ENCODE data around the gene FAM120A.

FAM120A gene

GRCh38 chr9:93597871-93598646 lies 146.6 kb downstream of the FAM120A start:
- DNase-seq = no peak

DNA sequence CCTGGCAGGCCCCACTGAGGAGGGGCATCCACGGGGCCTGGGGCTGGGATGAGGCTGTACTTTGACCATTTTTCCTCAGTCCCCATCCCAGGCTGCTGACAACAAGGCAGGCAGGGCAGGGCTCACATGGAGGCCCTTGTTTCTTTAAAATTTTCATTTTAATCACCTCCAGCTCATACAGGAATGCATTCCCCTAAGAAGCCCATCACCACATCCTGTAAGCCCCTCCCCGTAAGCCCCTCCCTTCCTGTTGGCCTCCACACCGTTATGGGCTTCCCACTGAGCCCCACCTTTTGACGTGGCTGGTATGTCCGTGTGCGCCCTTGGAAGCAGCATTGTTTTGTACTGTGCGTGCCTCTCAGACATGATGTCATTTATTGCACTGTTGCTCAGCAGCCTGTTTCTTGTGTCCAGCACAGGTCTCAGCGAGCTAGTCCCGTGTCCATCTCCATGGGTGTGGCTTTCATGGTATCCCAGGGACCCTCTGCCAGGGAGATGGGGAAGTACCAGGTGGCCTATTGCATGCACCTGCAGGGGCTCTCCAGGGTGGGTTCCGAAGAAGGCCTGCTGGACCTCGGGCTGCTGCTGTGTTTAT lies 147.3 kb downstream of the FAM120A start:
- DNase-seq = no peak

GRCh38 chr9:93599571-93600403 lies 148.3 kb downstream of the FAM120A start:
- DNase-seq = no peak

- no peak for DNase-seq
These were observed 149.0 kb downstream of the FAM120A start for GRCh38 chr9:93600504-93600903.

DNA sequence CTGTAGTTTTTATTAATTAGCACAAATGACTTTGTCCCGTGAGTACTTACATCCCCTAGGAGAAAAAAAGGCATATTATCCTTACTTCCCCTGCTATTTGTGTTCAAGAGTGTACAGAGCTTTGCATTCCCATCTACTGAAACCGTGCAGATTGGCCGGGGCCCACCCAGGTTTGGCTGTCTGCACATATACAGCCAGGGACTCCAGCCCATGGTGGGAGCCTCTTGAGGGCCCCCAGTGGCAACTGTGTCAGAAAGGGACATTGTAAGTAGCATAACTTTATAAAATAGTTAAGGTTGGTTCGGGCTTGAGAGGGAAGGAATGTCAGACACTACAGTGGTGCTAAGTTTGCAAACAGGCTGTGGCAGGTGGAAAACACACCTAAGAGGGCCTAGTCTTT lies 149.6 kb downstream of the FAM120A start:
- DNase-seq = no peak

DNA sequence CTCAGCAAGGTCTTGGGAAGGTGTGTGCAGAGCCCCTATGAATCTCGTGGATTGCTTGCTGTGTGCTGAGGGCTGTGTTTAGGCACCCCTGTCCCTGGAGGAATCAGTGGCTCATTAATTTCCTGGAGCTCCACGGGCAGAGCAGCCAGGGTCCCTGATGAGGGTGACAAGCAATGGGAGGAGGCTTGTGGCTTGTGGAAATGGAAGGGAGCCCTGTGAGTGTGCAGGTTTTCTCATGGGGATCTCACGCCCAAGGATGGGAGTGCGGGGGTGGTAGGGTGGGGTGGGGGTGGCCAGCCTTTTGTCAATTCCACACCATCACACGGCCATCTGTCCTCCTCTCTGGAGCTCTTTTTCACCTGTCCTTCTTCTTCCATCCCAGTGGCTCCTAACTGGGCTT lies 150.2 kb downstream of the FAM120A start:
- no peak for DNase-seq

- no peak for DNase-seq
These were observed 151.5 kb downstream of the FAM120A start for GRCh38 chr9:93603011-93603410.

DNA sequence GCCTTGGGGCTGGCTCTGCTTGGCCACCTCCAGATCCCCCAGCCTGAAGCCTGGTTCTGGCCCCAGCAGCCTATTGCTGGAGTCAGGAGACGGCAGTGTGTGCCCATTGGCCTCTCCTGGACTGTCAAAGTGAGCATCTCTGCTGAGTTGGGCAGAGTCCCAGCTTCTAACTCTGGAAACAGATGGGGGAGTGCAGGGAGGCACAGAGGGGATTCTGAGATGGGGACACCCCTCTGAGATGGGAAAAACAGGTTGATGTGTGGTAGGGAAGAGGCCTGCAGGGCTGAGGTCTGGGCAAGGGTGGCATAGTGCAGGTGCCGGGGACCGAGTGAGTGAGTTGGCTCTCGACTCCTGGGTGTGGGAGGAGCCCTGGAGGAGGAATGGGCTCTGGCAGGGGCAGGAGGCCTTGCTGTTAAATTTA lies 152.4 kb downstream of the FAM120A start:
- DNase-seq = no peak

DNA sequence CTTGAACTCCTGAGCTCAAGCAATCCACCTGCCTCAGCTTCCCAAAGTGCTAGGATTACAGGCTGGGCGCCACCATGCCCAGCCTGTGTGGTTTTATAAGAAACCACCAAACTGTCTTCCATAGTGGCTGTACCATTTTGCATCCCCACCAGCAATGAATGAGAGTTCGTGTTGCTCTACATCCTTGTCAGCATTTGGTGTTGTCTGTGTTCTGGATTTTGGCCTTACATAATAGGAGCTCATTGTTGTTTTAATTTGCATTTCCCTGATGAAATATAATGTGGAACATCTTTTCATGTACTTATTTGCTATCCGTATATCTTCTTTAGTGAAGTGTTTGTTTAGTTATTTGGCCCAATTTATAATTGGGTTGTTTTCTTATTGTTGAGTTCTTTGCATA lies 154.7 kb downstream of the FAM120A start:
- DNase-seq = no peak

DNA sequence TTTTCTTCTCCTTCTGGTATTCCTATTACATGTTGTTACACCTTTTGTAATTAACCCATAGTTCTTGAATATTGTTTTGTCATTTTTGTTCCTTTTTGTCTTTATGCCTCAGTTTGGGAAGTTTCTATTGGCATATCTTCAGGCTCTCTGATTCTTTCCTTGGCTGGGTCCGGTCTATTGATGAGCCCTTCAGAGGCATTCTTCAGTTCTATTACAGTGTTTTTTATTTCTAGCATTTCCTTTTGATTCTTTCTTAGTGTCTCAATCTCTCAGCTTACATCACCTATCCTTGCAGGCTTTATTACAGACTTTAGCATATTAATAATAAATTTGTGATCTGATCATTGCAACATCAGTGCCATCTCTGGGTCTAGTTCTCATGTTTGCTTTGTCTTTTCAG lies 158.7 kb downstream of the FAM120A start:
- DNase-seq = no peak

- DNase-seq = no peak
These were observed 160.7 kb downstream of the FAM120A start for GRCh38 chr9:93612052-93612795.

DNA sequence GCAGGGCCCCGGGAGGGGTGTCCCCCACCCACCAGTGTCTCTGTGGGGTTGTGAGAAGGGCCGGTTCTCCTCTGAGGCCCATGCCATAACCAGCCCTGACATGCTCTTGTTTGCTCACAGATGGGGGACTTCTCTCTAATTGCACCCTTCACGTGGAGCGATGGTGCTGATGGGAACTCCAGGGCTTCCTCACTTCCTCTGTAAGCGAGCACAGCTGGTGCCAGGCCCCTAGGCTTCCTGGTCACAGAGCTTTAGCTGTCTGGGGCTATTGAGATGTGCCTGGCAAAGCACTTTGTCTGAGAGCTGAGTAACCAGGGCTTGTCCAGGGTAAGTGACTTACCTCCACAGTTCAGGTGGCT lies 161.3 kb downstream of the FAM120A start:
- DNase-seq = no peak

GRCh38 chr9:93613174-93613573 lies 161.7 kb downstream of the FAM120A start:
- no peak for DNase-seq

GRCh38 chr9:93613791-93614190 lies 162.3 kb downstream of the FAM120A start:
- DNase-seq = no peak

- no peak for DNase-seq
These were observed 163.5 kb downstream of the FAM120A start for GRCh38 chr9:93614830-93615468.
